Nephron progenitor cell (in vitro differentiated cells): Measurements from ENCODE around the gene PHF2.
A peak's percentile ranks its signal among the peaks of the same experiment; 100 is the strongest.
"Not testable (repeated sequence)": the region's sequence is repeated elsewhere in the genome, so short reads cannot be mapped to it uniquely, and the experiment has no call there.

Experiments used
- DNase-seq: peaks from one replicate; pipeline ENCODE4 v3.0.0; 2021
- H3K27ac Mint-ChIP-seq: 2 replicates; pipeline ENCODE4 v1.8.0; 2021; ENCODE audit warnings: mild to moderate bottlenecking, moderate library complexity, mixed read lengths
- H3K27me3 Mint-ChIP-seq: 2 replicates; pipeline ENCODE4 v1.8.0; 2021; ENCODE audit warnings: mild to moderate bottlenecking, low read depth, mixed read lengths; ENCODE audit not compliant: poor library complexity
- H3K36me3 Mint-ChIP-seq: 2 replicates; pipeline ENCODE4 v1.8.0; 2021; ENCODE audit warnings: low read depth, mixed read lengths
- H3K4me1 Mint-ChIP-seq: 2 replicates; pipeline ENCODE4 v1.8.0; 2021; ENCODE audit warnings: mixed read lengths
- H3K4me3 Mint-ChIP-seq: 2 replicates; pipeline ENCODE4 v1.8.0; 2021; ENCODE audit warnings: mild to moderate bottlenecking, moderate library complexity, mixed read lengths
- H3K9me3 Mint-ChIP-seq: 2 replicates; pipeline ENCODE4 v1.8.0; 2021; ENCODE audit warnings: mild to moderate bottlenecking, moderate library complexity, mixed read lengths
- CTCF ChIP-seq: fragments of 200-600 bp; sonication (generic); IDR thresholded peaks from 2 replicates; pipeline ENCODE4 v1.5.0; 2021; ENCODE audit warnings: antibody characterized with exemption

The PHF2 gene

GRCh38 chr9:93669116-93669957, 93.0 kb downstream of the PHF2 start:
- Mint-ChIP-seq H3K4me1 (peaks cover 20% of the 10 kb centered on the region), H3K27ac (peak overlapping the region; percentile 26), H3K4me3 (no peak overlapping the region), H3K9me3 (no peaks in the 10 kb centered on the region), H3K27me3 (peaks cover 8% of the 10 kb centered on the region), H3K36me3 (peaks cover 4% of the 10 kb centered on the region)
- no peak for TF ChIP-seq CTCF
- no peak for DNase-seq

GRCh38 chr9:93669958-93670207, 93.5 kb downstream of the PHF2 start:
- H3K4me3 Mint-ChIP-seq, result no peak overlapping the region
- H3K9me3 Mint-ChIP-seq, result no peaks in the 10 kb centered on the region
- H3K27ac Mint-ChIP-seq, result peak overlapping the region; percentile 26
- H3K27me3 Mint-ChIP-seq, result peaks cover 8% of the 10 kb centered on the region
- peaks cover 4% of the 10 kb centered on the region for H3K36me3 Mint-ChIP-seq
- DNase-seq, result no peak
- no peak for TF ChIP-seq CTCF
- H3K4me1 Mint-ChIP-seq, result peaks cover 20% of the 10 kb centered on the region

- no peak for TF ChIP-seq CTCF
- H3K36me3 Mint-ChIP-seq, result peaks cover 4% of the 10 kb centered on the region
- H3K27me3 Mint-ChIP-seq, result peaks cover 8% of the 10 kb centered on the region
- peaks cover 20% of the 10 kb centered on the region for H3K4me1 Mint-ChIP-seq
- H3K27ac Mint-ChIP-seq, result peak overlapping the region; percentile 57
- DNase-seq, result peak; percentile 41
- H3K4me3 Mint-ChIP-seq, result no peak overlapping the region
- no peaks in the 10 kb centered on the region for H3K9me3 Mint-ChIP-seq
Observed at GRCh38 chr9:93670208-93671019, 94.0 kb downstream of the PHF2 start.

- H3K27ac Mint-ChIP-seq, result no peak overlapping the region
- H3K9me3 Mint-ChIP-seq, result no peaks in the 10 kb centered on the region
- no peak for DNase-seq
- peaks cover 8% of the 10 kb centered on the region for H3K27me3 Mint-ChIP-seq
- no peak overlapping the region for H3K4me3 Mint-ChIP-seq
- no peak for TF ChIP-seq CTCF
- H3K36me3 Mint-ChIP-seq, result peaks cover 4% of the 10 kb centered on the region
- peaks cover 14% of the 10 kb centered on the region for H3K4me1 Mint-ChIP-seq
Observed at GRCh38 chr9:93671020-93671338, 94.6 kb downstream of the PHF2 start.

GRCh38 chr9:93672330-93673020, 96.1 kb downstream of the PHF2 start:
- DNase-seq, H3K27me3 Mint-ChIP-seq, H3K36me3 Mint-ChIP-seq, H3K4me3 Mint-ChIP-seq, H3K27ac Mint-ChIP-seq, H3K4me1 Mint-ChIP-seq, H3K9me3 Mint-ChIP-seq: not testable (repeated sequence)

GRCh38 chr9:93673021-93673838, 96.8 kb downstream of the PHF2 start:
- peaks cover 10% of the 10 kb centered on the region for H3K36me3 Mint-ChIP-seq

More at GRCh38 chr9:93673021-93673838, 96.8 kb downstream of the PHF2 start:
- DNase-seq, result no peak
- Mint-ChIP-seq H3K4me1 (peaks cover 4% of the 10 kb centered on the region), H3K9me3 (no peaks in the 10 kb centered on the region), H3K27ac (no peak overlapping the region), H3K27me3 (peaks cover 8% of the 10 kb centered on the region), H3K4me3 (no peak overlapping the region)
- no peak for TF ChIP-seq CTCF
